Left cardiac atrium (tissue), 4 donors: ENCODE measurements around the gene GRAMD1A. TPM values are rescaled to one million over a fixed set of nuclear protein-coding genes. Genes with fewer than 3 reads are reported as not detected.

ENCODE experiments used
- ATAC-seq, 2 donors: fragments of 200-7000 bp; cut with Tn5 transposase; one replicate each; pipeline ENCODE4 v1.9.1; 2020; ENCODE audit warnings: mild to moderate bottlenecking in 2 of 2, moderate library complexity in 2 of 2
- DNase-seq: peaks from one replicate; pipeline ENCODE4 v3.0.0-alpha.2; 2020
- intact Hi-C, 2 donors: fragments of 100-400 bp; cut with DNase I; formaldehyde crosslinking; loops; one replicate each; pipeline versions ENCODE4 v1.14.1 to v1.15.1; 2022 to 2023
- total RNA-seq, 2 donors: library from RNA; stranded (reverse); fragmentation: NEBNext Ultra II Directional; extraction: Animal tissue kit (Norgen Biotek cat#: 25700); gene quantifications; one replicate each; pipeline ENCODE4 v1.2.1, GENCODE V29; 2021
- donor health status: DM: no; HTN: yes; CAD: no.
- donor health status: DM: no; HTN: yes; CAD: no; lungs with severe emphysema.
- donor health status: DM: yes; HTN: yes; CAD: no.
- donor health status: Dilated cardiomyopathy.

The GRAMD1A gene
- total RNA-seq, 2 donors from 2014 or later, result 29.2 to 45.5 TPM

DNA sequence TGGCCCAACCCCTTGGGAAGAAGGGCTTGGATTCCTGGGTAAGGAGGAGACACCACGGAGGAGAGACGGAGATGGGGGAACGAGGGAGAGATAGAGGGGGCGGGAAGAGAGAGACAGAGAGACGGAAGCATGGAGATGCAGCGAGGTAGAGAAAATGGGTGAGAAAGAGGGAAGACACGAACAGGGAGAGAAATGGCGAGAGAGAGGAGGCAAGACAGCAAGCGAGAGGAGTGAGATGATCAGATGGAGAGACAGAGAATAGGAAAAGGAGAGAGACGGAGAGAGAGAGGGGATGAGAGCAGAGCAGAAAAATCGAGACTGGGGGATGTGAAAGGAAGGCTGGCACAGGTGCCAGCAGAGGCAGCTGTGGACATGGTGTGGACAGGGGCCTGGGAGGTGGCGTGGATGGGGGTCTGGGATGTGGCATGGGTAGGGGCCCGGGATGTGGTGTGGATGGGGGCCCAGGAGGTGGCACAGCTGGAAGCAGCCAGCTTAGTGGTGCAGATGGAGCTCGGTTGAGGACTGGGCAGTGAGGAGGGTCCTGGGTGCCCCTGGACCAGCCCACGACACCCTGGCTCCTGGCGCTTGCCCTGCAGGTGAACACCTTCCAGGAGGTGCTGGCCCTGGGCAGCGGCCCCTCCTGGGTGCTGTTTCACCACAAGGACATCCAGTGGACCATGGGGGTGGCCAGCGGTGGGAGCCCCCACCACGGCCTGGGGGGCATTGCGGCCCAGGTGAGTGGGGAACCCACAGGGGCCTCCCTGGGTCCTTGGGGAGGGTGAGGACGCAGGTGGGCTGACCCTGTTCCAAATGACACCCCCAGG is 75.3 kb downstream of the GRAMD1A start:
- no peak for ATAC-seq
- intact Hi-C loops, result no loop called here
- DNase-seq, result no peak

GRCh38 chr19:35076026-35076370 is 75.9 kb downstream of the GRAMD1A start:
- intact Hi-C loops, result no loop called here
- DNase-seq (no peak), ATAC-seq (no peak)

Other genes starting within 250 kb of the GRAMD1A start
- 1 to 10 TPM; 3.3 to 3.7 TPM for gene ZNF599, start 227.1 kb upstream of the GRAMD1A start, total RNA-seq
- 1 to 10 TPM; 1.4 to 2.6 TPM for gene ZNF30, start 73.4 kb upstream of the GRAMD1A start, total RNA-seq
- gene ZNF792, start 36.1 kb upstream of the GRAMD1A start, total RNA-seq, result 1 to 10 TPM; 3.1 to 5.5 TPM
- 100 to 1,000 TPM in 1 of 2 donors, 10 to 100 TPM in 1; 73.6 to 163 TPM for gene SCN1B, start 30.1 kb downstream of the GRAMD1A start, total RNA-seq
- 1 to 10 TPM; 5.6 to 7.2 TPM for gene HPN, start 41.4 kb downstream of the GRAMD1A start, total RNA-seq
- 1 to 10 TPM; 1.5 to 3.6 TPM for gene FXYD3, start 115.5 kb downstream of the GRAMD1A start, total RNA-seq
- gene LGI4, start 134.7 kb downstream of the GRAMD1A start, total RNA-seq, result 10 to 100 TPM; 11.6 to 17.9 TPM
- gene FXYD1, start 138.5 kb downstream of the GRAMD1A start, total RNA-seq, result 100 to 1,000 TPM; 297 to 393 TPM
- gene FXYD7, start 142.9 kb downstream of the GRAMD1A start, total RNA-seq, result not detected
- gene FXYD5, start 154.4 kb downstream of the GRAMD1A start, total RNA-seq, result 10 to 100 TPM; 35.5 to 46.7 TPM
- gene FAM187B, start 228.4 kb downstream of the GRAMD1A start, total RNA-seq, result not detected
- gene LSR, start 248.7 kb downstream of the GRAMD1A start, total RNA-seq, result 1 to 10 TPM; 7.5 to 7.6 TPM